Mononuclear cell (primary cell): ENCODE results near the gene LGI2. TPM values are rescaled to one million over a fixed set of nuclear protein-coding genes. Genes with fewer than 3 reads are reported as not detected.

Source experiments
- H3K27me3 ChIP-seq: 2 replicates; pipeline ENCODE4 v1.6.0; 2011; ENCODE audit warnings: low read length, control low read depth; ENCODE audit not compliant: insufficient read depth
- H3K4me1 ChIP-seq: 2 replicates; pipeline ENCODE4 v1.5.1; 2011; ENCODE audit warnings: mild to moderate bottlenecking, low read length, control low read depth; ENCODE audit not compliant: insufficient read depth
- H3K4me3 ChIP-seq: 2 replicates; pipeline ENCODE4 v1.5.1; 2011; ENCODE audit warnings: mild to moderate bottlenecking, low read length, moderate library complexity
- H3K9me3 ChIP-seq: 2 replicates; pipeline ENCODE4 v1.5.1; 2011; ENCODE audit warnings: low read depth, mild to moderate bottlenecking, control low read depth, low read length
- total RNA-seq: library from RNA; depleted of rRNA; stranded (reverse); fragments of >200 nt; gene quantifications from one replicate; pipeline ENCODE4 v1.2.3, GENCODE V29; 2012

LGI2 gene
- total RNA-seq, 1 donor = not detected

- H3K27me3 ChIP-seq = no peaks in the 10 kb centered on the region
- H3K4me1 ChIP-seq = no peaks in the 10 kb centered on the region
- no peaks in the 10 kb centered on the region for H3K9me3 ChIP-seq
- no peak overlapping the region for H3K4me3 ChIP-seq
Measured at GRCh38 chr4:24991015-24991414, 39.7 kb downstream of the LGI2 start.

- no peak overlapping the region for H3K4me3 ChIP-seq
- no peaks in the 10 kb centered on the region for H3K4me1 ChIP-seq
- H3K27me3 ChIP-seq = no peaks in the 10 kb centered on the region
- no peaks in the 10 kb centered on the region for H3K9me3 ChIP-seq
Measured at GRCh38 chr4:24989327-24989726, 41.4 kb downstream of the LGI2 start.

- Histone ChIP-seq H3K9me3 (no peaks in the 10 kb centered on the region), H3K4me3 (no peak overlapping the region), H3K27me3 (no peaks in the 10 kb centered on the region), H3K4me1 (no peaks in the 10 kb centered on the region)
Measured at GRCh38 chr4:24988776-24989175, 42.0 kb downstream of the LGI2 start.

- Histone ChIP-seq H3K4me1 (peaks cover 9% of the 10 kb centered on the region), H3K27me3 (no peaks in the 10 kb centered on the region), H3K9me3 (no peaks in the 10 kb centered on the region), H3K4me3 (no peak overlapping the region)
Measured at GRCh38 chr4:24984602-24985532, 45.9 kb downstream of the LGI2 start.

GRCh38 chr4:24980740-24981139 lies 50.0 kb downstream of the LGI2 start:
- Histone ChIP-seq H3K4me3 (no peak overlapping the region), H3K4me1 (peaks cover 49% of the 10 kb centered on the region), H3K9me3 (no peaks in the 10 kb centered on the region), H3K27me3 (no peaks in the 10 kb centered on the region)

GRCh38 chr4:24980064-24980690 lies 50.6 kb downstream of the LGI2 start:
- Histone ChIP-seq H3K9me3 (no peaks in the 10 kb centered on the region), H3K27me3 (no peaks in the 10 kb centered on the region), H3K4me3 (peak overlapping the region; percentile 36), H3K4me1 (peaks cover 53% of the 10 kb centered on the region)

- Histone ChIP-seq H3K4me3 (peak overlapping the region; percentile 36), H3K4me1 (peaks cover 59% of the 10 kb centered on the region), H3K9me3 (no peaks in the 10 kb centered on the region)
Measured at GRCh38 chr4:24979554-24979953, 51.2 kb downstream of the LGI2 start.

GRCh38 chr4:24978291-24979075 lies 52.3 kb downstream of the LGI2 start:
- H3K4me3 ChIP-seq = no peak overlapping the region
- no peaks in the 10 kb centered on the region for H3K27me3 ChIP-seq
- no peaks in the 10 kb centered on the region for H3K9me3 ChIP-seq
- peaks cover 66% of the 10 kb centered on the region for H3K4me1 ChIP-seq

More at GRCh38 chr4:24979554-24979953, 51.2 kb downstream of the LGI2 start:
- no peaks in the 10 kb centered on the region for H3K27me3 ChIP-seq

- peaks cover 82% of the 10 kb centered on the region for H3K4me1 ChIP-seq
- H3K27me3 ChIP-seq = no peaks in the 10 kb centered on the region
- H3K9me3 ChIP-seq = no peaks in the 10 kb centered on the region
- H3K4me3 ChIP-seq = no peak overlapping the region
Measured at GRCh38 chr4:24975510-24975909, 55.2 kb downstream of the LGI2 start.

GRCh38 chr4:24973747-24974601 lies 56.8 kb downstream of the LGI2 start:
- Histone ChIP-seq H3K4me1 (peaks cover 67% of the 10 kb centered on the region), H3K4me3 (no peak overlapping the region), H3K9me3 (no peaks in the 10 kb centered on the region), H3K27me3 (no peaks in the 10 kb centered on the region)

GRCh38 chr4:24973404-24973746 lies 57.4 kb downstream of the LGI2 start:
- no peaks in the 10 kb centered on the region for H3K27me3 ChIP-seq
- H3K4me1 ChIP-seq = peaks cover 61% of the 10 kb centered on the region
- H3K4me3 ChIP-seq = no peak overlapping the region
- H3K9me3 ChIP-seq = no peaks in the 10 kb centered on the region

GRCh38 chr4:24971192-24971591 lies 59.6 kb downstream of the LGI2 start:
- H3K4me3 ChIP-seq = no peak overlapping the region
- H3K4me1 ChIP-seq = peaks cover 40% of the 10 kb centered on the region
- H3K27me3 ChIP-seq = no peaks in the 10 kb centered on the region
- H3K9me3 ChIP-seq = no peaks in the 10 kb centered on the region

- Histone ChIP-seq H3K27me3 (no peaks in the 10 kb centered on the region), H3K9me3 (peaks cover 2% of the 10 kb centered on the region), H3K4me1 (peaks cover 34% of the 10 kb centered on the region), H3K4me3 (no peak overlapping the region)
Measured at GRCh38 chr4:24970635-24971034, 60.1 kb downstream of the LGI2 start.

GRCh38 chr4:24970191-24970590 lies 60.6 kb downstream of the LGI2 start:
- H3K9me3 ChIP-seq = peaks cover 6% of the 10 kb centered on the region
- H3K27me3 ChIP-seq = no peaks in the 10 kb centered on the region
- H3K4me1 ChIP-seq = peaks cover 32% of the 10 kb centered on the region
- H3K4me3 ChIP-seq = no peak overlapping the region
